Measurements from ENCODE around the gene ZNF710. TPM values are rescaled to one million over a fixed set of nuclear protein-coding genes. Genes with fewer than 3 reads are reported as not detected.

ZNF710 gene
- total and polyA plus RNA-seq, 2 of the 8 experiments (the other 6 are each of a cell fraction or from before 2014, with no cell fraction given) = 10.5 to 24.0 TPM

GRCh38 chr15:90101969-90102890, 101.1 kb downstream of the ZNF710 start, which contains the start of gene IDH2 (continued):
- TF ChIP-seq SIN3A (conservative IDR thresholded peaks at IDR 0.05 in 1 of 2, IDR thresholded peaks at IDR 0.05 in 1 of 2; ENCODE audit: low read depth in 1 of 2, low read length in 2 of 2) (no peak), YY1 (IDR thresholded peaks at IDR 0.05; ENCODE audit: low read depth, low read length) (no peak), EP300 (IDR thresholded peaks at IDR 0.05; ENCODE audit: borderline replicate concordance in 1 of 2, low read depth in 2 of 2, low read length in 2 of 2) (peak in 1 of 2 experiments; percentile 35; a peak in 1 of 3 replicates), RFX5 (IDR thresholded peaks at IDR 0.05; ENCODE audit: borderline replicate concordance, low read depth, low read length) (no peak), RXRA (IDR thresholded peaks at IDR 0.05; ENCODE audit: insufficient read depth, low read depth, low read length) (no peak), BACH1 (IDR thresholded peaks at IDR 0.05; ENCODE audit: low read length) (no peak), RBBP5 (IDR thresholded peaks at IDR 0.05; ENCODE audit: borderline replicate concordance, low read depth, low read length) (no peak), GABPA (IDR thresholded peaks at IDR 0.05; ENCODE audit: borderline replicate concordance, insufficient read depth, low read length) (no peak)
- TF ChIP-seq, protein P1, sequence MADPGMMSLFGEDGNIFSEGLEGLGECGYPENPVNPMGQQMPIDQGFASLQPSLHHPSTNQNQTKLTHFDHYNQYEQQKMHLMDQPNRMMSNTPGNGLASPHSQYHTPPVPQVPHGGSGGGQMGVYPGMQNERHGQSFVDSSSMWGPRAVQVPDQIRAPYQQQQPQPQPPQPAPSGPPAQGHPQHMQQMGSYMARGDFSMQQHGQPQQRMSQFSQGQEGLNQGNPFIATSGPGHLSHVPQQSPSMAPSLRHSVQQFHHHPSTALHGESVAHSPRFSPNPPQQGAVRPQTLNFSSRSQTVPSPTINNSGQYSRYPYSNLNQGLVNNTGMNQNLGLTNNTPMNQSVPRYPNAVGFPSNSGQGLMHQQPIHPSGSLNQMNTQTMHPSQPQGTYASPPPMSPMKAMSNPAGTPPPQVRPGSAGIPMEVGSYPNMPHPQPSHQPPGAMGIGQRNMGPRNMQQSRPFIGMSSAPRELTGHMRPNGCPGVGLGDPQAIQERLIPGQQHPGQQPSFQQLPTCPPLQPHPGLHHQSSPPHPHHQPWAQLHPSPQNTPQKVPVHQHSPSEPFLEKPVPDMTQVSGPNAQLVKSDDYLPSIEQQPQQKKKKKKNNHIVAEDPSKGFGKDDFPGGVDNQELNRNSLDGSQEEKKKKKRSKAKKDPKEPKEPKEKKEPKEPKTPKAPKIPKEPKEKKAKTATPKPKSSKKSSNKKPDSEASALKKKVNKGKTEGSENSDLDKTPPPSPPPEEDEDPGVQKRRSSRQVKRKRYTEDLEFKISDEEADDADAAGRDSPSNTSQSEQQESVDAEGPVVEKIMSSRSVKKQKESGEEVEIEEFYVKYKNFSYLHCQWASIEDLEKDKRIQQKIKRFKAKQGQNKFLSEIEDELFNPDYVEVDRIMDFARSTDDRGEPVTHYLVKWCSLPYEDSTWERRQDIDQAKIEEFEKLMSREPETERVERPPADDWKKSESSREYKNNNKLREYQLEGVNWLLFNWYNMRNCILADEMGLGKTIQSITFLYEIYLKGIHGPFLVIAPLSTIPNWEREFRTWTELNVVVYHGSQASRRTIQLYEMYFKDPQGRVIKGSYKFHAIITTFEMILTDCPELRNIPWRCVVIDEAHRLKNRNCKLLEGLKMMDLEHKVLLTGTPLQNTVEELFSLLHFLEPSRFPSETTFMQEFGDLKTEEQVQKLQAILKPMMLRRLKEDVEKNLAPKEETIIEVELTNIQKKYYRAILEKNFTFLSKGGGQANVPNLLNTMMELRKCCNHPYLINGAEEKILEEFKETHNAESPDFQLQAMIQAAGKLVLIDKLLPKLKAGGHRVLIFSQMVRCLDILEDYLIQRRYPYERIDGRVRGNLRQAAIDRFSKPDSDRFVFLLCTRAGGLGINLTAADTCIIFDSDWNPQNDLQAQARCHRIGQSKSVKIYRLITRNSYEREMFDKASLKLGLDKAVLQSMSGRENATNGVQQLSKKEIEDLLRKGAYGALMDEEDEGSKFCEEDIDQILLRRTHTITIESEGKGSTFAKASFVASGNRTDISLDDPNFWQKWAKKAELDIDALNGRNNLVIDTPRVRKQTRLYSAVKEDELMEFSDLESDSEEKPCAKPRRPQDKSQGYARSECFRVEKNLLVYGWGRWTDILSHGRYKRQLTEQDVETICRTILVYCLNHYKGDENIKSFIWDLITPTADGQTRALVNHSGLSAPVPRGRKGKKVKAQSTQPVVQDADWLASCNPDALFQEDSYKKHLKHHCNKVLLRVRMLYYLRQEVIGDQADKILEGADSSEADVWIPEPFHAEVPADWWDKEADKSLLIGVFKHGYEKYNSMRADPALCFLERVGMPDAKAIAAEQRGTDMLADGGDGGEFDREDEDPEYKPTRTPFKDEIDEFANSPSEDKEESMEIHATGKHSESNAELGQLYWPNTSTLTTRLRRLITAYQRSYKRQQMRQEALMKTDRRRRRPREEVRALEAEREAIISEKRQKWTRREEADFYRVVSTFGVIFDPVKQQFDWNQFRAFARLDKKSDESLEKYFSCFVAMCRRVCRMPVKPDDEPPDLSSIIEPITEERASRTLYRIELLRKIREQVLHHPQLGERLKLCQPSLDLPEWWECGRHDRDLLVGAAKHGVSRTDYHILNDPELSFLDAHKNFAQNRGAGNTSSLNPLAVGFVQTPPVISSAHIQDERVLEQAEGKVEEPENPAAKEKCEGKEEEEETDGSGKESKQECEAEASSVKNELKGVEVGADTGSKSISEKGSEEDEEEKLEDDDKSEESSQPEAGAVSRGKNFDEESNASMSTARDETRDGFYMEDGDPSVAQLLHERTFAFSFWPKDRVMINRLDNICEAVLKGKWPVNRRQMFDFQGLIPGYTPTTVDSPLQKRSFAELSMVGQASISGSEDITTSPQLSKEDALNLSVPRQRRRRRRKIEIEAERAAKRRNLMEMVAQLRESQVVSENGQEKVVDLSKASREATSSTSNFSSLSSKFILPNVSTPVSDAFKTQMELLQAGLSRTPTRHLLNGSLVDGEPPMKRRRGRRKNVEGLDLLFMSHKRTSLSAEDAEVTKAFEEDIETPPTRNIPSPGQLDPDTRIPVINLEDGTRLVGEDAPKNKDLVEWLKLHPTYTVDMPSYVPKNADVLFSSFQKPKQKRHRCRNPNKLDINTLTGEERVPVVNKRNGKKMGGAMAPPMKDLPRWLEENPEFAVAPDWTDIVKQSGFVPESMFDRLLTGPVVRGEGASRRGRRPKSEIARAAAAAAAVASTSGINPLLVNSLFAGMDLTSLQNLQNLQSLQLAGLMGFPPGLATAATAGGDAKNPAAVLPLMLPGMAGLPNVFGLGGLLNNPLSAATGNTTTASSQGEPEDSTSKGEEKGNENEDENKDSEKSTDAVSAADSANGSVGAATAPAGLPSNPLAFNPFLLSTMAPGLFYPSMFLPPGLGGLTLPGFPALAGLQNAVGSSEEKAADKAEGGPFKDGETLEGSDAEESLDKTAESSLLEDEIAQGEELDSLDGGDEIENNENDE (IDR thresholded peaks at IDR 0.05; ENCODE audit: insufficient replicate concordance, low read length) = no peak

Measured in H1 (cell line).